ENCODE results near the gene HNRNPF. TPM values are rescaled to one million over a fixed set of nuclear protein-coding genes. Genes with fewer than 3 reads are reported as not detected.
A peak's percentile ranks its signal among the peaks of the same experiment; 100 is the strongest.
"Not testable (repeated sequence)": the region's sequence is repeated elsewhere in the genome, so short reads cannot be mapped to it uniquely, and the experiment has no call there.

HNRNPF gene
- total and polyA plus RNA-seq, 2 experiments from 2014 or later: 106 to 172 TPM

- in situ Hi-C loops (cut with MboI): no loop called here
- H3K27me3 ChIP-seq (replicated peaks; ENCODE audit: insufficient read depth): no peaks in the 10 kb centered on the region
- TF ChIP-seq EZH2 (IDR thresholded peaks at IDR 0.05; ENCODE audit: insufficient read depth, poor library complexity, severe bottlenecking) (no peak), EZH2phosphoT487 (IDR thresholded peaks at IDR 0.05; ENCODE audit: insufficient read depth, low read depth) (no peak)
- H3K9me2 ChIP-seq (ENCODE audit: insufficient read depth): no peaks in the 10 kb centered on the region
- WGBS, 2 experiments (ENCODE audit: low coverage in 1 of 2, low lambda C conversion rate in 2 of 2, missing lambda C conversion rate in 2 of 2): 0% methylated on average over 56 to 67 of the region's 69 CpGs
- H3K9ac ChIP-seq: peak within 1 kb of the TSS; percentile 99
- H3K27ac ChIP-seq: peak within 1 kb of the TSS; percentile 99
- H3K4me3 ChIP-seq: peak within 1 kb of the TSS; percentile 89
- peak; percentile 95 for DNase-seq
- H3K4me1 ChIP-seq (ENCODE audit: insufficient read depth): peaks cover 3% of the 10 kb centered on the region; the same call in 1 of the 2 replicates
- peak within 1 kb of the TSS; percentile 69 for H2AFZ ChIP-seq
- no peaks in the 10 kb centered on the region for H3K36me3 ChIP-seq (ENCODE audit: low read depth)
- H3F3A ChIP-seq (ENCODE audit: insufficient read depth): no peaks in the 10 kb centered on the region
- H3K79me2 ChIP-seq (ENCODE audit: insufficient read depth): peaks cover 39% of the 10 kb centered on the region
- no peaks in the 10 kb centered on the region for H4K20me1 ChIP-seq (ENCODE audit: insufficient read depth)
- no peaks in the 10 kb centered on the region for H3K9me3 ChIP-seq (ENCODE audit: low read depth)
- H3K4me2 ChIP-seq (ENCODE audit: unreplicated experiment): peak within 1 kb of the TSS; percentile 88
Observed at GRCh38 chr10:43436291-43437140, 27.5 kb upstream of the HNRNPF start, which contains the start of gene ZNF487. ZNF487 (plus strand) TSS chr10:43437111; CDS start chr10:43475814, 38,703 bp downstream.

DNA sequence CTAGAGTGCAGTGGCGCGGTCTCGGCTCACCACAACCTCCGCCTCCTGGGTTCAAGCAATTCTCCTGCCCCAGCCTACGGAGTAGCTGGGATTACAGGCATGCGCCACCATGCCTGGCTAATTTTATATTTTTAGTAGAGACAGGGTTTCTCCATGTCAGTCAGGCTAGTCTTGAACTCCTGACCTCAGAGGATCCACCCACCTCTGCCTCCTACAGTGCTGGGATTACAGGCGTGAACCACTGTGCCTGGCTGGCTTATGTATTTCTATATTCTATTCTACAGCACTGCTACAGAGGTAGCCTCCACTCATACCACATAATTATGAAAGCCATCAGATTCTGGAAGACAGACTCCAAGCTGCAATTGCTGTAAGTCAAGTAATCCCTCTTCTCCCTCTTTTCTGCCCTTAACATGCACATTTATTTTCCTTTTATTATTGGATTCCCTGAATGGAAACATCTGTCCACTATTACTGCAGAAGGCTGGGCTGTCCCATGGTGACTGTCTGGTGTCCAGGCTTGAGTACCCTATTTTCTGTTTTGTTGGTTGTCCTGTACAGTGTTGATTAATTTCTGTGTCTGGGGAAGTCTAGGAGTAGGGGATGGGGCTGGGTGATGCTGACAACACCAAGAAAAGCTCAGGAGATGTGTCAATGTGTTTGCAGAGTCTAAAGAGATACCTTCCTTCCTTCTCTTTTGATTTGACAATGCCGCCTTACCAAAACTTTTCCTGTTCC lies 22.1 kb upstream of the HNRNPF start:
- WGBS, 2 experiments (ENCODE audit: low coverage in 1 of 2, low lambda C conversion rate in 2 of 2, missing lambda C conversion rate in 2 of 2): 97% methylated on average over 8 of the region's 8 CpGs
- H3K9me3 ChIP-seq (ENCODE audit: low read depth): no peaks in the 10 kb centered on the region
- H4K20me1 ChIP-seq (ENCODE audit: insufficient read depth): no peaks in the 10 kb centered on the region
- H3K4me2 ChIP-seq (ENCODE audit: unreplicated experiment): no peak overlapping the region
- H3K9me2 ChIP-seq (ENCODE audit: insufficient read depth): no peaks in the 10 kb centered on the region
- H3K27ac ChIP-seq: no peak overlapping the region
- H3K79me2 ChIP-seq (ENCODE audit: insufficient read depth): peaks cover 6% of the 10 kb centered on the region
- H2AFZ ChIP-seq: no peak overlapping the region
- H3K4me1 ChIP-seq (ENCODE audit: insufficient read depth): peaks cover 3% of the 10 kb centered on the region; the same call in 1 of the 2 replicates
- no peak overlapping the region for H3K9ac ChIP-seq
- DNase-seq: no peak
- no peaks in the 10 kb centered on the region for H3K36me3 ChIP-seq (ENCODE audit: low read depth)
- TF ChIP-seq EZH2 (IDR thresholded peaks at IDR 0.05; ENCODE audit: insufficient read depth, poor library complexity, severe bottlenecking): no peak
- TF ChIP-seq EZH2phosphoT487 (IDR thresholded peaks at IDR 0.05; ENCODE audit: insufficient read depth, low read depth): no peak
- in situ Hi-C loops (cut with MboI): no loop called here
- H3K4me3 ChIP-seq: no peak overlapping the region
- no peaks in the 10 kb centered on the region for H3F3A ChIP-seq (ENCODE audit: insufficient read depth)
- no peaks in the 10 kb centered on the region for H3K27me3 ChIP-seq (replicated peaks; ENCODE audit: insufficient read depth)

DNA sequence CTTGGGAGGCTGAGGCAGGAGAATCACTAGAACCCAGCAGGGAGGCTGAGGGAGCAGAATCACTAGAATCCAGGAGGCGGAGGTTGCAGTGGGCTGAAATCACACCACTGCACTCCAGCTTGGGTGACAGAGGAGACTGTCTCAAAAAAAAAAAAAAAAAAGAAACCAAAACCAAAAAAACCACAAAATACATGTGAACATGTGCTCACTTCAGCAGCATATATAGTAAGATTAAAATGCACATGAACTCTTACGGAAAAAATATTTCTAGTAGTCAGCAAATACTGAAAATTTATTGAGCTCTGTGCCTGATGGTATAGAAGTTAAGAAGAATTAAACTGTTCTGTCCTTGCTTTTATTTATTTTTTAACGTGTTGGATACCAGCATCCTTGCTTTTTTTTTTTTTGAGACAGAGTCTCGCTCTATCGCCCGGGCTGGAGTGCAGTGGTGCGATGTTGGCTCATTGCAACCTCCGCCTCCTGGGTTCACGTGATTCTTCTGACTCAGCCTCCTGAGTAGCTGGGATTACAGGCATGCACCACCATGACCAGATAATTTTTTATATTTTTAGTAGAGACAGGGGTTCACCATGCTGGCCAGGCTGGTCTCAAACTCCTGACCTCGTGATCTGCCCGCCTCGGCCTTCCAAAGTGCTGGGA lies 18.3 kb upstream of the HNRNPF start:
- Histone ChIP-seq H3K27me3 (replicated peaks; ENCODE audit: insufficient read depth) (no peaks in the 10 kb centered on the region), H3K27ac (no peak overlapping the region), H3K9ac (no peak overlapping the region), H3K4me1 (ENCODE audit: insufficient read depth) (no peaks in the 10 kb centered on the region), H2AFZ (no peak overlapping the region), H4K20me1 (ENCODE audit: insufficient read depth) (no peaks in the 10 kb centered on the region), H3K4me2 (ENCODE audit: unreplicated experiment) (no peak overlapping the region), H3K9me3 (ENCODE audit: low read depth) (no peaks in the 10 kb centered on the region), H3F3A (ENCODE audit: insufficient read depth) (no peaks in the 10 kb centered on the region), H3K79me2 (ENCODE audit: insufficient read depth) (no peaks in the 10 kb centered on the region), H3K4me3 (no peak overlapping the region), H3K9me2 (ENCODE audit: insufficient read depth) (no peaks in the 10 kb centered on the region), H3K36me3 (ENCODE audit: low read depth) (no peaks in the 10 kb centered on the region)
- 89 to 90% methylated on average over 12 of the region's 12 CpGs for WGBS, 2 experiments (ENCODE audit: low coverage in 1 of 2, low lambda C conversion rate in 2 of 2, missing lambda C conversion rate in 2 of 2)
- TF ChIP-seq EZH2 (IDR thresholded peaks at IDR 0.05; ENCODE audit: insufficient read depth, poor library complexity, severe bottlenecking) (no peak), EZH2phosphoT487 (IDR thresholded peaks at IDR 0.05; ENCODE audit: insufficient read depth, low read depth) (no peak)
- in situ Hi-C loops (cut with MboI): no loop called here
- no peak for DNase-seq

GRCh38 chr10:43426476-43426875 lies 17.5 kb upstream of the HNRNPF start:
- in situ Hi-C loops (cut with MboI); H3K9me2 ChIP-seq (ENCODE audit: insufficient read depth); H3K27ac ChIP-seq; DNase-seq; H3K27me3 ChIP-seq (replicated peaks; ENCODE audit: insufficient read depth); H3F3A ChIP-seq (ENCODE audit: insufficient read depth); H3K9me3 ChIP-seq (ENCODE audit: low read depth); H4K20me1 ChIP-seq (ENCODE audit: insufficient read depth); H3K9ac ChIP-seq; H3K4me1 ChIP-seq (ENCODE audit: insufficient read depth); H3K79me2 ChIP-seq (ENCODE audit: insufficient read depth); H2AFZ ChIP-seq; H3K36me3 ChIP-seq (ENCODE audit: low read depth); H3K4me2 ChIP-seq (ENCODE audit: unreplicated experiment); H3K4me3 ChIP-seq: not testable (repeated sequence)
- 96 to 97% methylated on average over 12 of the region's 12 CpGs for WGBS, 2 experiments (ENCODE audit: low coverage in 1 of 2, low lambda C conversion rate in 2 of 2, missing lambda C conversion rate in 2 of 2)
